Parathyroid adenoma (tissue), 2 donors: ENCODE results near the gene RFTN1.

Experiments
- H2AFZ ChIP-seq: fragments of 300-600 bp; sonication (generic); one replicate; pipeline ENCODE4 v1.7.0; 2017; ENCODE audit warnings: antibody characterized with exemption, mild to moderate bottlenecking
- H3K27ac ChIP-seq: fragments of 300-600 bp; sonication (generic); one replicate; pipeline ENCODE4 v1.7.0; 2017
- H3K27me3 ChIP-seq: fragments of 300-600 bp; sonication (generic); one replicate; pipeline ENCODE4 v1.7.0; 2017; ENCODE audit warnings: low read length; ENCODE audit not compliant: control insufficient read depth, insufficient read depth
- H3K36me3 ChIP-seq: fragments of 300-600 bp; sonication (generic); one replicate; pipeline ENCODE4 v1.7.0; 2017; ENCODE audit warnings: low read length; ENCODE audit not compliant: control insufficient read depth, insufficient read depth
- H3K4me1 ChIP-seq: fragments of 300-600 bp; sonication (generic); one replicate; pipeline ENCODE4 v1.7.0; 2017; ENCODE audit warnings: control low read depth
- H3K4me2 ChIP-seq: fragments of 300-600 bp; sonication (generic); one replicate; pipeline ENCODE4 v1.7.0; 2017; ENCODE audit warnings: low read length
- H3K4me3 ChIP-seq: fragments of 300-600 bp; sonication (generic); one replicate; pipeline ENCODE4 v1.7.0; 2017; ENCODE audit warnings: low read depth, low read length
- H3K79me2 ChIP-seq: fragments of 300-600 bp; sonication (generic); one replicate; pipeline ENCODE4 v1.7.0; 2017; ENCODE audit warnings: control low read depth
- H3K9ac ChIP-seq: fragments of 300-600 bp; sonication (generic); one replicate; pipeline ENCODE4 v1.7.0; 2017; ENCODE audit warnings: mild to moderate bottlenecking
- H3K9me3 ChIP-seq: fragments of 300-600 bp; sonication (generic); one replicate; pipeline ENCODE4 v1.7.0; 2017; ENCODE audit warnings: low read length; ENCODE audit not compliant: control insufficient read depth
- TF ChIP-seq, protein P1 (sequence below): fragments of 300-600 bp; sonication (generic); IDR thresholded peaks from one replicate; pipeline ENCODE4 v1.7.0; 2017; ENCODE audit warnings: antibody characterized with exemption, mild to moderate bottlenecking
- donor health status: primary hyperparathyroidism.

RFTN1 gene

DNA sequence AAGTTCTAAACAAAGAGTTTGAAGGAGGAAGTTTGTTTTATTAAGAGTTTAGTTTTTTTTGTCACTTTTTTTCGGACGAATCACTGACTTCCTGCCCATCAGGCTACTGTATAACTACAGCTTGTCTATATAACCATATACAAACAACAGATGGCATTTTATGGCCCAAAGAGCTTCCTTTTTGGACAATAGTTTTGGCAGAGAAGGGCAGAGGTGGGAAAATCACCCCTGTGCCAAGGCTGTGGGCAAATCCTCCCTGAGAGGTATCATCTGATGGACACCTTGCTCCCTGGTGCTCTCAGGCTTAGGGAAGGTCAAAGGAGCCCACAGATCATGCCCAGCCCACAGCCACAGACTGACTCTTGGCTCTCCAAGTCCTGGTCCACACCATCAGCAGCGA lies 135.1 kb downstream of the RFTN1 start:
- H3K79me2 ChIP-seq, result no peaks in the 10 kb centered on the region
- H3K4me2 ChIP-seq, result no peak overlapping the region
- no peak overlapping the region for H2AFZ ChIP-seq
- no peaks in the 10 kb centered on the region for H3K36me3 ChIP-seq
- H3K27me3 ChIP-seq, result no peaks in the 10 kb centered on the region
- no peaks in the 10 kb centered on the region for H3K9me3 ChIP-seq
- H3K4me3 ChIP-seq, result no peak overlapping the region
- TF ChIP-seq, protein P1, sequence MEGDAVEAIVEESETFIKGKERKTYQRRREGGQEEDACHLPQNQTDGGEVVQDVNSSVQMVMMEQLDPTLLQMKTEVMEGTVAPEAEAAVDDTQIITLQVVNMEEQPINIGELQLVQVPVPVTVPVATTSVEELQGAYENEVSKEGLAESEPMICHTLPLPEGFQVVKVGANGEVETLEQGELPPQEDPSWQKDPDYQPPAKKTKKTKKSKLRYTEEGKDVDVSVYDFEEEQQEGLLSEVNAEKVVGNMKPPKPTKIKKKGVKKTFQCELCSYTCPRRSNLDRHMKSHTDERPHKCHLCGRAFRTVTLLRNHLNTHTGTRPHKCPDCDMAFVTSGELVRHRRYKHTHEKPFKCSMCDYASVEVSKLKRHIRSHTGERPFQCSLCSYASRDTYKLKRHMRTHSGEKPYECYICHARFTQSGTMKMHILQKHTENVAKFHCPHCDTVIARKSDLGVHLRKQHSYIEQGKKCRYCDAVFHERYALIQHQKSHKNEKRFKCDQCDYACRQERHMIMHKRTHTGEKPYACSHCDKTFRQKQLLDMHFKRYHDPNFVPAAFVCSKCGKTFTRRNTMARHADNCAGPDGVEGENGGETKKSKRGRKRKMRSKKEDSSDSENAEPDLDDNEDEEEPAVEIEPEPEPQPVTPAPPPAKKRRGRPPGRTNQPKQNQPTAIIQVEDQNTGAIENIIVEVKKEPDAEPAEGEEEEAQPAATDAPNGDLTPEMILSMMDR, result no peak
- no peak overlapping the region for H3K9ac ChIP-seq
- no peak overlapping the region for H3K27ac ChIP-seq
- no peaks in the 10 kb centered on the region for H3K4me1 ChIP-seq

DNA sequence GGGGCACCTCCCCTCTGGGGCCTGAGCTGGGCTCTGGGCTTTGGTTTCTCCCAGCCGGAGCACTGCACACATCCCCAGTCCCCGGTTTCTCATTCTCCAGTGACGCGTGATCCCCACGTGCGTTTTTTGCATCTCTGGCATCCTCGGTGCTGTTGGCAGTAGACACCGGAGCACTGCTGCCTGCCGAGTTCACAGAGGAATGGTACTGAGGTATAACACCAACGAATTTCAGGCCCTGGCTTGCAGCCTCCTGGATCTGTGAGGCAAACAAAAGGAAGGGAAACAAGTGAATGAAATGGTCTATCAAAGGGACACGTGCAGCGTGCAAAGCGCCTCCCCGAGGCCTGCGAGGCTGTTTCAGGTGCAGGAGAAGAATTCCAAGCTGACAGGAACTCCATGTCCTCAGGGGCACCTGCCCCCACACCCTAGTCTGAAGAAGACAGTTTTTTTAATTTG lies 135.6 kb downstream of the RFTN1 start:
- Histone ChIP-seq H3K79me2 (no peaks in the 10 kb centered on the region), H3K27ac (no peak overlapping the region), H3K4me1 (no peaks in the 10 kb centered on the region), H2AFZ (no peak overlapping the region), H3K4me3 (no peak overlapping the region), H3K27me3 (no peaks in the 10 kb centered on the region), H3K4me2 (no peak overlapping the region), H3K9ac (no peak overlapping the region), H3K9me3 (no peaks in the 10 kb centered on the region), H3K36me3 (no peaks in the 10 kb centered on the region)
- TF ChIP-seq, protein P1, result no peak

DNA sequence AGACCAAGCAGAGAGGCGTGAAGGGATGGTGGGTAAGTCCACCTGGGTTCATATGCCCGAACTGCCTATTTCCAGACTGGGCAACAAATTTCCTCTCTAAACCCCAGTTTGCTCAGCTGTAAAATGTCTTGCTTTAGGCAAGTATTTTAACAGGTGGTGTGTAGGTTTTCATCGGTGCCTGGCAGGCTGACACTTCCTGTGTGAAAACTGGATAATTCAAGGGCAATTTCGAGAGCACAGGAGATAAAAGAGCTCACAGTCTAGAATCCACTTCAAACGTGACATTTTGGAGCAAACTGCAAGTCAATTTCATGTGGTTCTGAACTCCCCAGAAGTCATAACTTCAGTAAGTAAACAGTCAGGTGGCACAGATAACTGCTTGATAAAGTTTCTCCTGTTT lies 136.3 kb downstream of the RFTN1 start:
- Histone ChIP-seq H3K36me3 (no peaks in the 10 kb centered on the region), H3K4me2 (no peak overlapping the region), H3K4me3 (no peak overlapping the region), H3K79me2 (no peaks in the 10 kb centered on the region), H3K27me3 (no peaks in the 10 kb centered on the region), H3K9ac (no peak overlapping the region), H3K27ac (no peak overlapping the region), H3K9me3 (no peaks in the 10 kb centered on the region), H3K4me1 (no peaks in the 10 kb centered on the region), H2AFZ (no peak overlapping the region)
- TF ChIP-seq, protein P1, result no peak

DNA sequence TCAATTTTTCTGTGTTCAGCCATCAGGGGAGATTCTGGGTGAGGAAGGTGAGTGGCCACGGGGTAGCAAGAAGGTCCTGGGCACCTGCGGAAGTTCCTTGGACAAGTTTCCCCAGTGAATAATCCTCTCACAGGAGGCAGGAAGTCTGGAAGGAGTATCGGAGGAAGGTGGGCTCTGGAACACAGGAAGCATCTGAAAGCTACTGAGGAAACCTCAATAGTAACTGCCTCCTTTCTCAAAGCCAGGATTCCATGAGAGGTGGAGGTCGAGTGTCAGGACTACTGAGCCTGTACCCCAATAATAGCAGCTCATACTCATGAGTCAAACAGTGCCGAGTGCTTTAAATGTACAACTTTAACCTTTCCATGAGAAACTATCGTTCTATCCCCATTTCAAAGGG lies 137.6 kb downstream of the RFTN1 start:
- TF ChIP-seq, protein P1, result no peak
- Histone ChIP-seq H3K79me2 (no peaks in the 10 kb centered on the region), H3K4me1 (peaks cover 2% of the 10 kb centered on the region), H3K9ac (no peak overlapping the region), H3K27ac (no peak overlapping the region), H3K9me3 (no peaks in the 10 kb centered on the region), H3K36me3 (no peaks in the 10 kb centered on the region), H3K4me3 (no peak overlapping the region), H2AFZ (no peak overlapping the region), H3K4me2 (no peak overlapping the region), H3K27me3 (no peaks in the 10 kb centered on the region)

DNA sequence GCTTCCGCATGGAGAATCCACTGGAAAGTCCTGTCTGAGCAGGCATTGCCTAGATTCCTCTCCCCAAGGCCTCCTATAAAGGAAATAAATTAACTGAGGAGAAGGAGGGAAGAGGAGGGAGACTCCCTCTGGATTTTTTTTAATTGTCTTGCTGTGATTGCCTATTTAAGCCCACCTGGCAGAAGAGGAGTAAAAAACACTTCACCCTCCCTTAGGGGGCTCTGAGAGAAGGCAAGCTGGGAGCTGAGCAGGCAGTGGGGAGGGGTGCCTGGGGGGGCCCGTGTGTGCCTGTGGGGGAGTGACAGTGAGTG lies 138.6 kb downstream of the RFTN1 start:
- no peak overlapping the region for H2AFZ ChIP-seq
- H3K27me3 ChIP-seq, result no peaks in the 10 kb centered on the region
- peaks cover 2% of the 10 kb centered on the region for H3K4me1 ChIP-seq
- no peak overlapping the region for H3K9ac ChIP-seq
- no peaks in the 10 kb centered on the region for H3K36me3 ChIP-seq
- TF ChIP-seq, protein P1, result no peak
- H3K9me3 ChIP-seq, result no peaks in the 10 kb centered on the region
- H3K27ac ChIP-seq, result no peak overlapping the region
- H3K4me2 ChIP-seq, result no peak overlapping the region
- H3K4me3 ChIP-seq, result no peak overlapping the region
- no peaks in the 10 kb centered on the region for H3K79me2 ChIP-seq
